Bladder microvascular endothelial cell (primary cell): ENCODE data around the gene DSP. TPM values are rescaled to one million over a fixed set of nuclear protein-coding genes. Genes with fewer than 3 reads are reported as not detected.

Experiments
- total RNA-seq: library from RNA; depleted of rRNA; stranded (reverse); fragments of >200 nt; gene quantifications from 2 replicates; pipeline ENCODE4 v1.2.3, GENCODE V29; 2014

DSP gene
- 3.9 and 59.2 TPM in 2 replicates for total RNA-seq

GRCh38 chr6:7541175-7542064 is at the start of gene DSP:
Gene DSP, plus strand, starts transcription at chr6:7541671. Its CDS starts 245 bp downstream, at chr6:7541916.

DNA sequence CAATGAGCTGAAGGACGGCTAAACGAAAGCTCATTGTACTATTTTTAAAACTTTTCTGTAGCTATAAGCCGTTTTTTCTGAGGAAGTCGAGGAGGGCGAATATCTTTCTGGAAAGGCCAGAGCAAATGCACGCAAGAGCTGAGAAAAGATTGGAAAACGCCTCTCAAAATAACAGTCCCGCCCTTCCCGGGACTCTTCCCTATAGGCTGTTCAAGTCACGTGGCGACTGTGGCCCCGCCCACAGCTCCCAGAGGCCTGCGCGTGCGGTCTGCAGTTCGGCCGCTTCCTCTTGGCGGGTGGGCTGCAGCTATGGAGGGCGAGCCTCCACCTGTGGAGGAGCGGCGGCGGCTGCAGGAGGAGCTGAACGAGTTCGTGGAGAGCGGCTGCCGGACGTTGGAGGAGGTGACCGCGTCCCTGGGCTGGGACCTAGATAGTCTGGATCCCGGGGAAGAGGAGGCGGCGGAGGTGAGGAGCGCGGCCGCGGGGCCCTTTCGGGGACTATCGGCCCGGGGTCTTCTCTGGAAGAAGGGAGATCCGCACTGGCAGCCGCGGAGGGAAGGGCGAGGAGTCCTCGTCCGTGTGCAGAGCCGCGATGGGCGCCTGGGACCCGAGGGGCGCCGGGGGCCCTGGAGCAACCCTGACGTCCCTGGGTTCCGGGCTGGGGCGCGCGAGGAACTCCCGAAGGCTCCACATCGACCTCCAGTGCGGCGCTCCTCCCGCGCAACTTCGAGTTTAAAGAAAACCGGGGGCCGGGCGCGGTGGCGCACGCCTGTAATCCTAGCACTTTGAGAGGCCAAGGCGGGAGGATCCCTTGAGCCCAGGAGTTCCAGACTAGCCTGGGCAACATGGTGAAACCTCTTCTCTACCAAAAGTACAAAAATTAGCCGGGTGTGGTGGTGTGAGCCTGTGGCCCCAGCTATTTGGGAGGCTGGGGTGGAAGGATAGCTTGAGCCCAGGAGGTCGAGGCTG is 48.8 kb downstream of the DSP start, which contains the start of gene SNRNP48:
Gene SNRNP48, plus strand, starts transcription at position 250 of the 969 bp plus-strand sequence. Its CDS starts 60 bp downstream, at position 310.

Other genes with a start within 250 kb of the DSP start
- 24.4 and 102 TPM in 2 replicates for gene SSR1, start 228.5 kb upstream of the DSP start, total RNA-seq
- under 0.01 and 0.06 TPM in 2 replicates for gene CAGE1, start 151.9 kb upstream of the DSP start, total RNA-seq
- 20.1 and 30.0 TPM in 2 replicates for gene RIOK1, start 151.9 kb upstream of the DSP start, total RNA-seq
- 10.0 and 20.8 TPM in 2 replicates for gene SNRNP48, start 48.5 kb downstream of the DSP start, total RNA-seq
- gene BMP6, start 184.4 kb downstream of the DSP start, total RNA-seq: 101 and 330 TPM in 2 replicates